Vagina (tissue), 2 donors: Measurements from ENCODE around the gene KPNB1.

Experiments
- POLR2A ChIP-seq, 2 donors: fragments of 450-650 bp; IDR thresholded peaks; one replicate each; pipeline ENCODE4 v1.6.1; 2017; ENCODE audit warnings: antibody characterized with exemption in 2 of 2, mild to moderate bottlenecking in 2 of 2, moderate library complexity in 2 of 2
- POLR2AphosphoS5 ChIP-seq, 2 donors: sonication (generic); formaldehyde crosslinking; IDR thresholded peaks; one replicate each; pipeline ENCODE4 v1.9.0; 2017; ENCODE audit warnings: antibody characterized with exemption in 2 of 2, mild to moderate bottlenecking in 2 of 2, low read depth in 1 of 2; ENCODE audit not compliant: insufficient read depth in 1 of 2
- TF ChIP-seq, protein P1 (sequence below), 3 experiments: fragments of 450-650 bp in 2 of 3; fragments of 200-600 bp in 1 of 3; sonication (generic) in 1 of 3; IDR thresholded peaks; one replicate each; pipeline ENCODE4 v1.5.1; 2017 to 2019; ENCODE audit warnings: antibody characterized with exemption in 3 of 3, mild to moderate bottlenecking in 2 of 3, moderate library complexity in 2 of 3

DNA sequence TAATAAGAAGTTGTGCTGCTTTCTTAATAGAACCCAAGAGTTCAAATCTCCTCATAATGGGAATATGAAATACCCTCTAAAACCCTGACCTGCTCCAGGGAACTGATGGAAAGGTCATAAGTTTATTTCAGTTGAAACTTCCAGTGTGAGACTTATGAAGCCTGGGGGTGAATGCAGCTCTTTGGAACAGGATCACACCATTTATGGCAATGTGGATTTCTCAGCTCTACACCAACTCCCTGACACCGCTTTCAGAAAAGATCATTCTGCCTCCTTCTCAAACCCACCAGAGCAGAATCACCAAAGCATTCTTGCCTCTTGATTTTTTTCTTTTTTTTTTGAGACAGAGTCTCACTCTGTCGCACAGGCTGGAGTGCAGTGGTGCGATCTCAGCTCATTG lies 16.7 kb upstream of the KPNB1 start:
- TF ChIP-seq, protein P1, sequence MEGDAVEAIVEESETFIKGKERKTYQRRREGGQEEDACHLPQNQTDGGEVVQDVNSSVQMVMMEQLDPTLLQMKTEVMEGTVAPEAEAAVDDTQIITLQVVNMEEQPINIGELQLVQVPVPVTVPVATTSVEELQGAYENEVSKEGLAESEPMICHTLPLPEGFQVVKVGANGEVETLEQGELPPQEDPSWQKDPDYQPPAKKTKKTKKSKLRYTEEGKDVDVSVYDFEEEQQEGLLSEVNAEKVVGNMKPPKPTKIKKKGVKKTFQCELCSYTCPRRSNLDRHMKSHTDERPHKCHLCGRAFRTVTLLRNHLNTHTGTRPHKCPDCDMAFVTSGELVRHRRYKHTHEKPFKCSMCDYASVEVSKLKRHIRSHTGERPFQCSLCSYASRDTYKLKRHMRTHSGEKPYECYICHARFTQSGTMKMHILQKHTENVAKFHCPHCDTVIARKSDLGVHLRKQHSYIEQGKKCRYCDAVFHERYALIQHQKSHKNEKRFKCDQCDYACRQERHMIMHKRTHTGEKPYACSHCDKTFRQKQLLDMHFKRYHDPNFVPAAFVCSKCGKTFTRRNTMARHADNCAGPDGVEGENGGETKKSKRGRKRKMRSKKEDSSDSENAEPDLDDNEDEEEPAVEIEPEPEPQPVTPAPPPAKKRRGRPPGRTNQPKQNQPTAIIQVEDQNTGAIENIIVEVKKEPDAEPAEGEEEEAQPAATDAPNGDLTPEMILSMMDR (IDR thresholded peaks at IDR 0.05) = no peak
- TF ChIP-seq POLR2A (IDR thresholded peaks at IDR 0.05) (no peak), POLR2AphosphoS5 (IDR thresholded peaks at IDR 0.05; ENCODE audit: insufficient read depth in 1 of 2, low read depth in 1 of 2) (no peak)
